IPS DF 6.9 (cell line): Measurements from ENCODE around the gene CNDP1.

Source experiments
- DNase-seq: peaks from one replicate; pipeline ENCODE4 v3.0.0-alpha.2; 2013; ENCODE audit warnings: low read depth, low spot score
- H3K27ac ChIP-seq: one replicate; pipeline ENCODE4 v1.5.1; 2013; ENCODE audit warnings: low read length, control low read depth
- H3K27me3 ChIP-seq: 2 replicates; pipeline ENCODE4 v1.6.1; 2013; ENCODE audit warnings: mild to moderate bottlenecking, low read length; ENCODE audit not compliant: control insufficient read depth, insufficient read depth
- H3K36me3 ChIP-seq: 2 replicates; pipeline ENCODE4 v1.6.1; 2013; ENCODE audit warnings: low read length; ENCODE audit not compliant: control insufficient read depth, insufficient read depth
- H3K4me1 ChIP-seq: 2 replicates; pipeline ENCODE4 v1.6.1; 2013; ENCODE audit warnings: low read length; ENCODE audit not compliant: control insufficient read depth, insufficient read depth
- H3K4me3 ChIP-seq: 2 replicates; pipeline ENCODE4 v1.5.1; 2013; ENCODE audit warnings: mild to moderate bottlenecking, low read length
- H3K9me3 ChIP-seq: 2 replicates; pipeline ENCODE4 v1.6.1; 2013; ENCODE audit warnings: low read length, inconsistent platforms; ENCODE audit not compliant: control insufficient read depth, insufficient read depth
- WGBS: extraction: QIAGEN DNeasy Blood & Tissue Kit; methylation state at CpG from one replicate; pipeline ENCODE4 v1.1.7; 2013; ENCODE audit warnings: mixed read lengths, missing lambda C conversion rate; ENCODE audit not compliant: insufficient read length, insufficient coverage; 5-methylcytosine and 5-hydroxymethylcytosine counted together

CNDP1 gene

GRCh38 chr18:74635224-74635975 is 101.1 kb downstream of the CNDP1 start:
- no peak for DNase-seq
- H3K27ac ChIP-seq: no peak overlapping the region
- no CpG with 5 or more reads among the region's 15 CpGs for WGBS

More at GRCh38 chr18:74635224-74635975, 101.1 kb downstream of the CNDP1 start:
- H3K4me3 ChIP-seq: no peak overlapping the region
- no peaks in the 10 kb centered on the region; the same call in 1 of the 2 replicates for H3K4me1 ChIP-seq
- no peaks in the 10 kb centered on the region for H3K27me3 ChIP-seq
- H3K36me3 ChIP-seq: no peaks in the 10 kb centered on the region
- H3K9me3 ChIP-seq: no peaks in the 10 kb centered on the region
